HK-2 (cell line): ENCODE data around the gene MS4A10.

ENCODE experiments used
- DNase-seq: peaks from one replicate; pipeline ENCODE4 v3.0.0-alpha.2; 2018; ENCODE audit not compliant: unreplicated experiment

The MS4A10 gene

DNA sequence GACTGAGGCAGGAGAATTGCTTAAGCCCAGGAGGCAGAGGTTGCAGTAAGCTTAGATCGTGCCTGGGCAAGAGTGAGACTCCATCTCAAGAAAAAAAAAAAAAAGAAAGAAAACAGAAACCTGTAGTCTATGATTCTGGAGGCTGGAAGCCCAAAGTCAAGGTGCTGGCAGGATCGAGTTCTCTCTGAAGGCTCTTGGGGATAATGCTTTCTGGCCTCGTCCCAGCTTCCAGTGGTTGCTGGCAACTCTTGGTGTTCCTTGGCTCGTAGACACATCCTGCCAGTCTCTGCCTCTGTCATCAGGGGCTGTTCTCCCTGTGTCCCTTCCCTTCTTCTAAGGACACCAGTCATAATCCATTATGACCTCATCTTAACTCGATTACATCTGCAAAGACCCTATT is 40.0 kb downstream of the MS4A10 start:
- DNase-seq = no peak

DNA sequence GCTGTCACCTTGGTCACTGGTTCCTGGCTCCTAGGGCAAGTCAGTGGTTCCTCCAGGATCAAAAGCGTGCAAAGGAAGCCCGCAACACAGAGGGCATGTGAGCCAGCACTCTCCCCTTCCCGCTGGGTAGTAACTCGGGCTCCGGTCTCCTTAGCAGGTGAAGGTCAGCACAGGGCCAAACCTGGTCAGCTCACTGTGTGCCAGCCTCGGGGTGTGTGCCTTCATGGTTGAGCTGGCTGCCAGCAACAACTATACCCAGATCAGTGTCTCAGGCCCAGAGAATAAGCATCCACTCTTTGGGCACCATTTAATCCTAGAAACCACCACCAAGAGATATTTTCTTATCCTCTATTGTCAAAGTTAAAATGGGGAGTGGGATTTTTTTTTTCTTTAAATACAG is 40.7 kb downstream of the MS4A10 start:
- DNase-seq = no peak

DNA sequence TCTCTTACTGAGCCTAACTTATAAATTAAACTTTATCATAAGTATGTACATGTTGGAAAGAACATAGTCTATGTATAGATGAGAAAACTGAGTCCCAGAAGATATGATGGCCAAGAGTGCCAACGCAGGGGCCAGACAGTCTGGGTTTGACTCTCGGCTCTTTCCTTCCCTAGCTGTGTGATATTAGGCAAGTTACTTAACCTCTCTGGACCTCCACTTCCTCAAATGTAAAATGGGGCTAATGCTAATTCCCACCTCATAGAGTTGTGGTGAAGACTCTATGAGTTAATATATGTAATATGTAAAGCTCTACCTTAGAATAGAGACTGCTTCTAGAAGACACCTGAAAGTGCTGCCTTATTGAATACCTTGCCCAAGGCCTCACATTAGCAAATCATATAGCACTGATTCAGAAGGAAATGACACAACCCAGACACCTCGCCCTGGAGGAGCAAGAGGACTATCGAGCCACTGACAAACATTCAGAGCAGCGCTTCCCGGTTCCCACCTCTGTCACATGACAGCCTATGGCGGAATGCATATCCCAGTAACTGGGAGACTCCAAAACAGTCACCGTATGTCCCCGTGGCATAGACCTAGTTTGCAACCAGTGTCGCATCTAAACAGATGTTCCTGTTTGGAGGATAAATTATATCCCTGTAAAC is 45.5 kb downstream of the MS4A10 start:
- no peak for DNase-seq

GRCh38 chr11:60831143-60831500 is 46.0 kb downstream of the MS4A10 start:
- DNase-seq = peak; percentile 64

DNA sequence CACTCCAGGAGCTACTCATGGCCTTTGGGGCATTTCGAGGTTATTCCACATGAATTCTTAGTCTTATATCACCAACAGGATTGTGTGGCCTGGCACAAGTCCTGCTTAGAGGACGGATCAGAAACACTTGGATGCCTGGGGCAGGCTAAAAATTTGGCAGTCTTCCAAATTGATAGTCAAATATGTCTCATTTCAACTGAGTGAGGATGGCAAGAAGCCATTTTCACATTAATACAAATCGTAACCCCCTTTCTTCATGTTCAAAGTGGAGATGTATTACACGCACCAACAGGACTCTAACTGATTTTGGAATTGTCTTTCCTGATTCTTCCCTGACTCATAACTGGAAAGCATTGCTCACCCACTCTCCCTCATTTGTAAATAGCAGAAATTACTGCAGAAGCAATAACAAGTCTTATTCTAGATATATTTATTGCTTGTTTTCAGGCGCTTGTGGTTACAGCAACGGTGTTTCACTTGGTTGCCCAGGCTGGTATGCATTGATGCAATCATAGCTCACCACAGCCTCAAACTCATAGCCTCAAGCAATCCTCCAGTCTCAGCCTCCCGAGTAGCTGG is 46.5 kb downstream of the MS4A10 start:
- no peak for DNase-seq

- DNase-seq = no peak
Measured at GRCh38 chr11:60834742-60835533, 49.8 kb downstream of the MS4A10 start.

GRCh38 chr11:60835534-60835846 is 50.4 kb downstream of the MS4A10 start:
- no peak for DNase-seq

DNA sequence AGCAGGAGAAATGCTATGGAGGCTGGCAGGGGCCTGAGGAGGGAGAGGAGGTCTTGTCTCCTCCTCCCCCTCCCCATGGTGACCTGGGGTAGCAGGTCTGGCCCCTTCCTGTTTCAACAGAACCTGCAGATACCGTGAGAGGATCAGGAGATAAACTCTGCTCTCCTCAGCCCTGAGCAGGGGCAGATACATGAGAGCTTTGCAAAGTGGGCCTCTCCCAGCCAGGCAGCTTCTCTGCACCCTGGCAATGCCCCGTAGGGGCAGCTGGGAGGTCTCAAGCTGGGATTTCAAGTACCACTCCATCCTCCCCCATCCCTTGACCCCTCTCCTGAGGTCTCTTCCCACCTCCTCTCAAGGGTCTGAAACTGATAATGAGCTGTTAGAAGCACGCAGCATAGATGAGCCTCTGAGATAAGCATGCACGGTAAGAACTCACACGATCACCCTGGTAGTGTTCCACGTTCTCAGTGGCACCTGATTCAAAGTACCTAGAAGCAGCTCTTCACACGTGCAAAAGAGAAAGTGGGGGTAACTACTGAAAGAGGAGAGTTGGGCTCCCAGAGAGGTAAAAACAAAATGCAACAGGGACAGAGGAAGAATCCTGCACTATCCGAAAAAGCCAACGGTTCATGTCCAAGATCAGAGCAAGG is 51.9 kb downstream of the MS4A10 start:
- no peak for DNase-seq

GRCh38 chr11:60838132-60838531 is 53.0 kb downstream of the MS4A10 start:
- DNase-seq = no peak

- DNase-seq = peak; percentile 29
Measured at GRCh38 chr11:60840470-60841430, 55.6 kb downstream of the MS4A10 start.

- DNase-seq = peak; percentile 91
Measured at GRCh38 chr11:60841797-60842667, 56.9 kb downstream of the MS4A10 start, which contains the start of gene CCDC86. TSS of gene CCDC86 (plus strand) at chr11:60842113. CDS start at chr11:60842125, 12 bp downstream.

DNA sequence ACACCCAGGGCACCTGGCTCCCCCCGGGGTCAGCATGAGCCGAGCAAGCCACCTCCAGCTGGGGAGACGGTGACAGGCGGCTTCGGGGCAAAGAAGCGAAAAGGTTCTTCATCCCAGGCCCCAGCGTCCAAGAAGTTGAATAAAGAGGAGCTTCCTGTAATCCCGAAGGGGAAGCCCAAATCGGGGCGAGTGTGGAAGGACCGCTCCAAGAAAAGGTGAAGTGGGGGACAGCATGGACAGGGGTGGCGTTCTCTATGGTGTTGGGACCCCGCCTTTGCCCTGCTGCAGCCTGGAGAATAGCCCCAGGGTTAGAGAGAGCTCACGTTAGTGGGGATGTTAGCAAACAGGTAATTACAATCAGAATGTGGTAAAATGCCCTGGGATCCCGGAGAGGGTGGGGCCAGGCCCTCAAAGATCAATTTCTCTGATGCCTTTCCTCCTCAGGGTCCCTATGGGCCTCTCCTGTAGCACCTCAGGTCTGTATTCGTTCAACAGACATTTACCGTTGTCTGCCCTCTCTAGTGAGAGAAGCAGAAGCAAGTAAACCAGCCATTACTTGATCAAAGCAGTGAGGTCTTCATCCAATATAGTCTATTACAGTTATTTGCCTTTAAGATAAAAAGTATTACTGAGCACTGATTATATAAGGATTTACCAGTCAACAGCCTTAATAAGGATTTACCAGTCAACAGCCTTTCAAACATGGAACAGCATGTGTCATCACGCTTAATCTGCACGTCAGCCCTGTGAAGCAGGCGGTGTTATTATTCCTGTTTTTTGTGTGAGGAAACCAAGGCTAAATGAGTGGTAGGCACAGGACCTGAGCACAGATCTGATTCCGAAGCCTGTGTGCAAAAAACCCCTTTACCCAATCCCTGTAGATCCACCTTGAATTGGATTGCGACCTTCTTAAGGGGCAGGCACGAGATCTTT is 57.8 kb downstream of the MS4A10 start:
- no peak for DNase-seq

- no peak for DNase-seq
Measured at GRCh38 chr11:60844045-60844869, 59.1 kb downstream of the MS4A10 start.

DNA sequence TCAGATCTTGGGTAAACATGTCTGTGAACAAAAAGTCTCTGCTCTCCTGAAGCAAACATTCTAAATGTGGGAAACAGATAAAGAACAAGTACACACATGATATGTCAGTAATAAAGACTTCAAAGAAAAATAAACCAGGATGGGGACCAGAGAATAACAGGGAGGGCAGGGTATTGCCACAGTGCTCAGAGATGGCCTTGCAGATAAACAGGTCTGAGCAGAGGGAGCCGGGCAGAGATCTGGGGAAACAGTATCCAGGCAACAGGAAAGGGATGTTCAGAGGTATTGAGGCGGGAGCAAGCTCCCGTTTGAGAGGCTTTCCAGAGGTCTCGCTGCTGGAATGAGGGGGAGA is 59.7 kb downstream of the MS4A10 start:
- DNase-seq = no peak

- DNase-seq = no peak
Measured at GRCh38 chr11:60845338-60845737, 60.2 kb downstream of the MS4A10 start.

GRCh38 chr11:60847281-60847680 is 62.1 kb downstream of the MS4A10 start:
- DNase-seq = no peak

DNA sequence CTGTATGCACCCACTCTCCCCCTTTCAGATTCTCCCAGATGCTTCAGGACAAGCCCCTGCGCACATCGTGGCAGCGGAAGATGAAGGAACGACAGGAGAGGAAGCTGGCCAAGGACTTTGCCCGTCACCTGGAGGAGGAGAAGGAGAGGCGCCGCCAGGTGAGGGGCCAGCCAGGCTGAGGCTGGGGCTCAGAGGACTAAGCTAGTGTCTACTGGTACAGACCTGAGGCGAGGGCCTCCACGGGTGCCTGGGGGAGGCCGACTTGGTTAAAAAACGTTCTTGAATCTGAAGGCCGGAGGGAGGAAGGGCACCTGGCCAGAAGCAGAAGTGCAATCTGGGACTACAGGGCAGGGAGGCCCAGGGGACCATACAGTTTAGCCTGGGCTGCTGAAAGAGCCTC is 62.8 kb downstream of the MS4A10 start:
- no peak for DNase-seq

DNA sequence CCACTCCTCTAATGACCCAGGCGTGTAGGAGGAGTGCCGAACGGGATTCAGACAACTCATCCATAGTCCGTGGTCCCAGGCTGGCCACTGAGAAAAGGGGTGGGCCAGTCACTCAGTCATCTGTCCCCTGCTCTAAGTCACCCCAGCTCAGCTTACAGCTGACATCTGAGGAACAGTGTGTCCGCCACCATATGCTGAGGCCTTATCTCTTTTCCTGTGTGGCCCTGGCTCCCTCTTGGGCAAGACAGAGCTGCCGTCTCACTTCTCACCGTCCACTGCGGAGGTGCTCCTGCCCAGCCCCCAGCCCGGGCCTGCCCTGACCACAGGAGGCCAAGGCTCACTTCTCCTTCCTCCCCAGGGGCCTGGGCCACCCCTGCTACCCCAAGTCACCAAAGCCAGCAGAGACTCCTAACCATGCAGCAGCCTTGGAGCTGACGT is 63.6 kb downstream of the MS4A10 start:
- DNase-seq = no peak
